ENCODE measurements around the gene KLK4. TPM values are rescaled to one million over a fixed set of nuclear protein-coding genes. Genes with fewer than 3 reads are reported as not detected.

KLK4 gene
- polyA plus RNA-seq, 1 experiment = not detected

GRCh38 chr19:50882188-50882587, 29.0 kb downstream of the KLK4 start:
- no peak for DNase-seq (ENCODE audit: low read depth)
- Histone ChIP-seq H3K27me3 (ENCODE audit: control insufficient read depth, insufficient read depth, low read length) (no peaks in the 10 kb centered on the region), H3K36me3 (ENCODE audit: control insufficient read depth, insufficient read depth, low read length) (no peaks in the 10 kb centered on the region), H3K4me3 (ENCODE audit: low read depth, low read length) (no peak overlapping the region)
- TF ChIP-seq CTCF (IDR thresholded peaks at IDR 0.05; ENCODE audit: insufficient read depth, low read depth, low read length) = no peak
- ChIA-PET CTCF (no interaction called here), POLR2A (no interaction called here)

DNA sequence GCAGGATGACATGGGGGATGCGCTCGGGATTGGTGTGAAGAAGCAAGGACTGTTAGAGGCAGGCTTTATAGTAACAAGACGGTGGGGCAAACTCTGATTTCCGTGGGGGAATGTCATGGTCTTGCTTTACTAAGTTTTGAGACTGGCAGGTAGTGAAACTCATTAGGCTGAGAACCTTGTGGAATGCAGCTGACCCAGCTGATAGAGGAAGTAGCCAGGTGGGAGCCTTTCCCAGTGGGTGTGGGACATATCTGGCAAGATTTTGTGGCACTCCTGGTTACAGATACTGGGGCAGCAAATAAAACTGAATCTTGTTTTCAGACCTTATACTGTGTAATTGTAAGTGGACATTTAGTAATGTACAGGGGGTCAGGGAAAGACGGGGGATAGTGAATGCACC, 31.0 kb downstream of the KLK4 start:
- ChIA-PET POLR2A (no interaction called here), CTCF (no interaction called here)
- Histone ChIP-seq H3K27me3 (ENCODE audit: control insufficient read depth, insufficient read depth, low read length) (no peaks in the 10 kb centered on the region; the same call in 1 of the 2 replicates), H3K4me3 (ENCODE audit: low read depth, low read length) (no peak overlapping the region), H3K36me3 (ENCODE audit: control insufficient read depth, insufficient read depth, low read length) (no peaks in the 10 kb centered on the region)
- DNase-seq (ENCODE audit: low read depth) = no peak
- no peak for TF ChIP-seq CTCF (IDR thresholded peaks at IDR 0.05; ENCODE audit: insufficient read depth, low read depth, low read length)

GRCh38 chr19:50878851-50879250, 32.3 kb downstream of the KLK4 start:
- Histone ChIP-seq H3K4me3 (ENCODE audit: low read depth, low read length) (no peak overlapping the region), H3K27me3 (ENCODE audit: control insufficient read depth, insufficient read depth, low read length) (no peaks in the 10 kb centered on the region; the same call in 1 of the 2 replicates), H3K36me3 (ENCODE audit: control insufficient read depth, insufficient read depth, low read length) (no peaks in the 10 kb centered on the region)
- no peak for DNase-seq (ENCODE audit: low read depth)
- no peak for TF ChIP-seq CTCF (IDR thresholded peaks at IDR 0.05; ENCODE audit: insufficient read depth, low read depth, low read length)
- CTCF ChIA-PET = no interaction called here
- POLR2A ChIA-PET = no interaction called here

DNA sequence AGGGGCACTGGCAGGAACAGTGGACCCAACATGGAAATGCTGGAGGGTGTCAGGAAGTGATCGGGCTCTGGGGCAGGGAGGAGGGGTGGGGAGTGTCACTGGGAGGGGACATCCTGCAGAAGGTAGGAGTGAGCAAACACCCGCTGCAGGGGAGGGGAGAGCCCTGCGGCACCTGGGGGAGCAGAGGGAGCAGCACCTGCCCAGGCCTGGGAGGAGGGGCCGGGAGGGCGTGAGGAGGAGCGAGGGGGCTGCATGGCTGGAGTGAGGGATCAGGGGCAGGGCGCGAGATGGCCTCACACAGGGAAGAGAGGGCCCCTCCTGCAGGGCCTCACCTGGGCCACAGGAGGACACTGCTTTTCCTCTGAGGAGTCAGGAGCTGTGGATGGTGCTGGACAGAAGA, 33.9 kb downstream of the KLK4 start:
- TF ChIP-seq CTCF (IDR thresholded peaks at IDR 0.05; ENCODE audit: insufficient read depth, low read depth, low read length) = no peak
- ChIA-PET POLR2A (no interaction called here), CTCF (no interaction called here)
- Histone ChIP-seq H3K27me3 (ENCODE audit: control insufficient read depth, insufficient read depth, low read length) (no peaks in the 10 kb centered on the region; the same call in 1 of the 2 replicates), H3K36me3 (ENCODE audit: control insufficient read depth, insufficient read depth, low read length) (no peaks in the 10 kb centered on the region), H3K4me3 (ENCODE audit: low read depth, low read length) (no peak overlapping the region)
- no peak for DNase-seq (ENCODE audit: low read depth)

- CTCF ChIA-PET = no interaction called here
- TF ChIP-seq CTCF (IDR thresholded peaks at IDR 0.05; ENCODE audit: insufficient read depth, low read depth, low read length) = no peak
Measured at GRCh38 chr19:50876456-50876855, 34.7 kb downstream of the KLK4 start.

More at GRCh38 chr19:50876456-50876855, 34.7 kb downstream of the KLK4 start:
- H3K4me3 ChIP-seq (ENCODE audit: low read depth, low read length) = no peak overlapping the region
- POLR2A ChIA-PET = no interaction called here
- no peak for DNase-seq (ENCODE audit: low read depth)
- H3K27me3 ChIP-seq (ENCODE audit: control insufficient read depth, insufficient read depth, low read length) = no peaks in the 10 kb centered on the region; the same call in 1 of the 2 replicates
- no peaks in the 10 kb centered on the region for H3K36me3 ChIP-seq (ENCODE audit: control insufficient read depth, insufficient read depth, low read length)
